GM21367 (cell line): ENCODE results near the gene POM121.
"Not testable (repeated sequence)": the region's sequence is repeated elsewhere in the genome, so short reads cannot be mapped to it uniquely, and the experiment has no call there.

Source experiments
- ATAC-seq: cut with Tn5 transposase; IDR thresholded peaks from one replicate; pipeline ENCODE4 v1.9.1; 2021; ENCODE audit not compliant: unreplicated experiment

Gene POM121

DNA sequence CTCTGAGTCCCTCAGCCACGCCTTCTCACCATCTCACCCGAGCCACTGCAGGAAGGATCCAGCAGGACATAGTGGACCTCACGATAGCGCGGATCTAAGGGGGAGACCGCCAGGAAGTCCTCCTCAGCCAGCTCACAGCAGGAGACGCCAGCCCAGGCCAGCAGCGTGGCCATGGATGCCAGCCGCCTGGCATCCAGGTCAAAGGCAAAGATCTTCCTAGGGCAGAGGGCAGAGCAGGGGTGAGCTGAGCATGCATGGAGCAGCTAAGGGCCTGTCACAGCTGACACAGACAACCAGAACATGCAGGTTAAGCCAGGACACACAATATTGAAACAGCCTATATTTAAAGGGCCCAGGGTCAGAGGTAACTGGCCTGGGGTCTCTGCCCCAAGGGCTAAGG lies 24.4 kb downstream of the POM121 start:
- not testable (repeated sequence) for ATAC-seq

DNA sequence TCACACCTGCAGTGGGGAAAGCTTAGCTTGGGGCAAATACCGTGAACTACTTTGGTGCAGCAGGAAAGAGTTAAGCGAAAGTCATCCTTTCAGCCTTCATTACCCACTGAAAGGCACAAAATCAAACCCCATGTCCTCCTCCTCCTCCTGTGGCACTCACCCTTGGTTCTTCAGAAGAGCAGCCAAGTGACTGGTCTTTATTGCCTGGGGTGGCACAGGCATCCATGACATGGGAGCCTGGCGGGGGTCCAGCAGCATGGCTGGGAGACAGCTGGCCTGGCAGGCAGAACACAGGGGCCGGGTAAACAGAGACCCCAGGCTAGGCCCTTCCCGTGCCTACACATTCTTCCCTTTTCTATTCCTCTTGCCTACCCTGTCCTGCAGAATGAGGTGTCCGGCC lies 24.8 kb downstream of the POM121 start:
- not testable (repeated sequence) for ATAC-seq

DNA sequence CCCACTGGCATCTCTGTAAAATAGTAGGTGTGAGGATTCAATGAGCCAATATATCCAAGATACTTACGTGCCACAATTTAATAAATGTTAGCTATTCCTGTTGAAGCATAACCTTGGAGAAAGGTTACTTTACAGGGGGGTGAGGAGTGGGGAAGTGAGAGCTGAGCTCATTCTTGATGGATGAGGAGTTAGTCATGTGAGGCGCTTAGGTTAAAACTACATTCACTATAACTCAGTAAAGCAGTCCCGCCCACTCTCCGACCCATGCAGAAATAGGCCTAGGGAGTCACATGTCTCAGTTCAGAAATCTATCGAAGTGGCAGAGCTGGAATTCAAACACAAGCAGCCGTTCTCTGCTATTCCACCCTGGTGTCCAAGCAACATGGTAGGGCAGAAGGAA lies 25.5 kb downstream of the POM121 start:
- ATAC-seq: not testable (repeated sequence)

DNA sequence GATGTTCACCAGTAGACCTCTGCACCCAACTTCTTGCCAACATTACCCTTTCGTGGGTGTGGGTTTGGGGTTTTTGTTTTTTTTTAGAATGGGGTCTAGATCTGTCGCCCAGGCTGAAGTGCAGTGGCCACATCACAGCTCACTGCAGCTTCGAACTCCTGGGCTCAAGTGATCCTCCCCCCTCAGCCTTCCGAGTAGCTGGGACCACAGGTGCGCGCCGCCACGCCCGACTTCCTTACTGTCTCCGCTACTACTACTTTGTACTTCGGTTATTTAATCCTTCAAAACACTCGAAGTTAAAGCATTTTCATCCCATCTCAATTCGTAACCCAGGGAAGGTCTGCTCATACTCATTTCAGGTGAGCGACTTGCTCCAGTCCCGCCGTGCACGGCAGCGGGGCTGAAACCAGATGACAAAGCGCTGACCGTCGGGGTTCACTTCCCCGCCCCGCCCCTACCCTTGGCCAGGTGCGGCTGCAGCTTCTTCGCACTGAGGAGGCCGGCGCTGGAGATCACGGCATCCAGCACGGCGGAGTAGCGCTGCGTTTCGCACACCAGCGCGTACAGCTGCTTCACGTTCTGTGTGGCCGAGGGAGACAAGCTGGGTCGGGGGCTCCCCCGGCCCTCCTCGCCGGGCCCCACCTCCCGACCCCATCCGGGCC lies 29.1 kb downstream of the POM121 start:
- ATAC-seq: peak; percentile 47

DNA sequence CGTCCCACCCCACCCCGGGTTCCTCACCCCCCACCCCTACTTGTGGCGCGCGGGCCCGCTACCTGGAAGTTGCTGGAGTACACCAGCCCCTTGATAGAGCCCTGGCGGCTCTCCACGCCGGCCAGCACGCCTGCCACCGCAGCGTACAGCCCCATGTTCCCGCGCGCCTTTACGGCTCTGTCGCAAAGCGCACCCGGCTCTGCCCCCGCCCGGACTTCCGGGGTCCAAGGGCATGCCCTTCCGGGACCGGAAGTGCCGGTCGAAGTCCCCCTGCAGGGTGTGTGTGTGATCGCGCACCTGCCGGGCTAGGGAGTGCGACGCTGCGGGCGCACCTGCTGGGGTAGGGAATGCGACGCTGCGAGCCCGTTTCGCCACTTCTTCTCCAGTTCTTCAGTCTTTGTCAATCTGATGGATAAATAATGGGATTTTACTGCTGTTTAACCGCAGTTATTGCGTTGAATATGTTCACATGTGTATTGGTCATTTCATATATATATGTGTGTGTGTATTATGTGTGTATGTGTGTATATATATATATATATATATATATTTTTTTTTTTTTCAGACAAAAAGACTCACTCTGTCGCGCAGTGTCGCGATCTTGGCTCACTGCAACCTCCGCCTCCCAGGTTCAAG lies 29.8 kb downstream of the POM121 start:
- peak; percentile 75 for ATAC-seq

DNA sequence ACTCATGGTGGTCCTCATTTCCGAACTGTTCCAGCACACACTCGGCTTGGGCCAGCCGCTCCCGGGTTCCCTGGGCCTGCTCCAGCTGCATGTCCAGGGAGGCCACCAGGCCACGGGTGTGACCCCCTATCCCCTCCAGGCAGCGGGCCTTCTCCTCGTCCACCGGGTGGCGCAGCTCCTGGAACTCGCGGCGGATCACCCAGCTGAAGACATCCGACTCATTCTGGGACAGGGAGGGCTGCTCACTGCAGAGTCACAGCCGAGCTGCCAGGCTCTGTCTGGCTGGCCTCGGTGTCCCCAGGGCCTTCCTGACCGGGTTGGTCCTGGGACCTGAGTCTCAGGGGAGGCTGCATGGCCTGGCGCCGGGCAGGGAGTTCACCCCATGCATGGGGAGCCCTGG lies 35.1 kb downstream of the POM121 start:
- ATAC-seq: not testable (repeated sequence)

DNA sequence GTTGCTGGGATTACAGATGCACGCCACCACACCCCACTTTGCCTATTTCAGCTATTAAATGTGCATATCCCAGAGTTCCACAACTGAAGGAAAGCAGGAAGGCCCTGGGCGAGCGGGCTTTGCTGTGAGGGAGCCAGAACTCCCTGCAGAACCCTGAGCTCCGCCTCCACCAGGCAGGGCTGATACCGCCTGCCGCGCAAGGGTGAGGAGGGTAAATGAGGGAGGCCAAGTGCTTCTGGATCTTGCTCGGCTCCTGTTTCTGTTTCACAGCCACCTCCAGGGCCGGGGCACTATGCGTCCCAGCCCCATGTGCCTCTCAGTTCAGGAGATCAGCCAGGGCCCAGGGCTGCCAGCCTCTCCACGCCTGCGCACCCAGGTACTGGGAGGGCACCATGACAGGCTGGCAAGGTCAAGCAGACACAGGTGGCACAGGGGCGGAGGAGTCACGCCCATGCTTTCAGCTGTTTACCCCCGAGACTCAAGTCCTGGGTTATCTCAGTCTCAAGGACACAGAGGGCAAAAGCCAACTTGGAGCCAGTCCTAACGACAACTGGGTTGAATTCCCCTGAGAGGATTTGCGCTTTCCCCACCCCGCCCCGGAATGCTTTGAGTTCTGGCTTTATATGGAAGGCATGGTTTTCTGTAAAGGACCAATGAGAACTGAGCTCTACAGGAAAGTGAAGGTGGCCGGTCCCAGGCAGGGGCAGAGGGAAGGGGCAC lies 35.9 kb downstream of the POM121 start:
- not testable (repeated sequence) for ATAC-seq

DNA sequence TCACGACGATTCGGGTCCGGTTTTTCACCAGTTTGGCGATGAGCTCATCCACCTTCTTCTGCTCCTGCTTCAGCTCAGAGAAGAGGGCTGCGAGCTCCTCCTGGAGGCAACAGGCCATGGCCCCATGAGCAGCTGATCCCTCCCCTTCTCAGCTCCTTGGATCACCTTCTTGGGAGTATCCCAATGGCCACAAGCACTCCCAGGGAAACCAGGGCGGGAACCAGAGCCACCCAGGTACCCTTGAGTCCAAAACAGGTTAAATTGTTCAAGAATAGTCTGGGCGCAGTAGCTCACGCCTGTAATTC lies 36.4 kb downstream of the POM121 start:
- ATAC-seq: not testable (repeated sequence)

DNA sequence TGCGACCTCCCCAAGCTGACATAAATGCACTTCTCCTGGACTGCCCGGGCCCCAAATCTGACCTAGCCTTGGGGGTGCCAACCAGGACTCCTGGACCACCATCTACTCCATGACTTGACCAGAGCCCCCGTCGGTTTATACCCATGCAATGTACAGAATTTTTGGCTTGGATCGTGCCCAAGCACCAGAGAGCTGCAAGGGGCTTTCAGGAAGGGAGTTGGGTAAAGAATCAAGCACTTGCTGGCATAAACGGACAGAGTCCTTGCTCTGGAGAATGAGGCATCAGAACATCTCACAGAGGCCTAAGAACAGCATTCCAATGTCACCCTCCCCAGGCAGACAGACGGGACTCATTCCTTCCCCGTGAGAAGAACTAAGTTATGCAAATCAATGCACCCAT lies 38.2 kb downstream of the POM121 start:
- not testable (repeated sequence) for ATAC-seq

DNA sequence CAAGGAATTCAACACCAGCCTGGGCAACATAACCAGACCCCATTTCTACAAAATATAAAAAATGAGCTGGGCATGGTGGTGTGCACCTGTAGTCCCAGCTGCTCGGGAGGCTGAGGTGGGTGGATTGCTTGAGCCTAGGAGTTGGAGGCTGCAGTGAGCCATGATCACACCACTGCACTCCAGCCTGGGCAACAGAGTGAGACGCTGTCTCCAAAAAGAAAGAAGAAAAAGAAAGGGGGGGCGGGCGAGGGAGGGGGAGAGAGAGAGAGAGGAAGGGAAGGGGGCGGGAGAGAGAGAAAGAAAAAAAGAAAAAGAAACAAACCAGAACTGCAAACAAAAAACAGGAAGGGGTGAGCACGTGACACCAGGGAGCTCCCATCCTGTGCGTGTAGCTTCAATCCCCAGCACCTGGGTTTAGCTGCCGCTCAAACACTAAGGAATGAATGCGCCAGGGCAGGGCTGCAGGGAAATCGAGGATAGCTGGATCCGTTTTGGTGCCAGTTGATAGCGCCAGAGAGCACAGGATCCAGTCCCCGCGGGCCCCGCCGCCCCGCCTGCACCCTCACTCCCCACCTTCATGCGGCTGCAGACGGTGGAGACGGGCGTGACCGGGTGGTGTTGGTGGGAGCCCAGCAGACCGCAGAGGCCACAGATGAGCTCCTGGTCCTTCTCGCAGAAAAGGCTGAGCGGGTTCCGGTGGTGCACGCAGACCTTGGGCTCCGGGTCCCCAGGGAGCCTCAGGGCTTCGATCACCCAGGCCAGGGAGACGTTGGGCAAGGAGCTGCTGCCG lies 40.5 kb downstream of the POM121 start:
- not testable (repeated sequence) for ATAC-seq

DNA sequence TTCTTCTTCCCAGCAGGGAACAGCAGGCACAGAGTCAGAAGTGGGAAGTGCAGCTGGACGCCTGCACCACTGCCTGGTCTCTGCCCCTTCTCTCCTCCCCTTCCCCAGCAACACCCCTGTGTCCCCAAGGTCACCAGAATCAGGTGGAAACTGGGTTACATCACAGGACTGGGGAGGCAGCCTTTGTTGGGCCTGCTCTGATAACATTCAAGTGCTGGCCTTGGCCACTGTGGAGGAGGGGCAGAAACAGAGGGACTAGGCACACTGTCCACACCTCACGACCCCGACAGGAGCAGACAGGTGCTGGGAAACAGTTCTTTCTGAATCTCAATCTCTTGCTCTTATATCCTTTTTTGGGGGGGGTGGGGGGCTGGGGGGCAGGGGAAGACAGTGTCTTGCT lies 42.0 kb downstream of the POM121 start:
- not testable (repeated sequence) for ATAC-seq

DNA sequence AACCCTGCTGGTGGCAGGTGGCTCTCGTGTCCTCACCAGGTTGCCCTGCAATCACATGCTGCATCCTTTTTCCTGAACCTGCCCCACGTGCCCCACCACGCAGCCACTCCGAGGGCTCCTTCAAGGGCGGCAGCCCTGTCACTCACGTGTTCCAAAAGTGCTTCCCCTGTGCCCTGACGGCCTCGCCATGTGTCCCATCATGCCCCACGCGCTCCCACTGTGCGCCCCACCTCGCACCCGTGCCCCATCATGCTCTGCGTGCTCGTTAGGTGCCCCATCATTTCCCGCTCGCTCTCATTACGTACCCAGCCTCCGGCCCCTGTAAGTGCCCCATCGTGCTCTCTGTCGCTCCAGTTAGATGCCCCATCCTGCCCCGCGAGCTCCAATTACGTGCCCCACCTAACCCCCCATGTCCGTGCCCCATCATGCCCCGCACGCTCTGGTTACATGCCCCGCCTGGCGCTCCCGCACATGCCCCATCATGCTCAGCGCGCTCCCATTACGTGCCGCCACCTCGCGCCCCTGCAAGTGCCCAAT lies 44.2 kb downstream of the POM121 start, which contains the start of gene TRIM74:
Gene TRIM74, minus strand, starts transcription at position 487 of the 537 bp plus-strand sequence. CDS start 3,309 bp downstream, outside the sequence.
- ATAC-seq: not testable (repeated sequence)

DNA sequence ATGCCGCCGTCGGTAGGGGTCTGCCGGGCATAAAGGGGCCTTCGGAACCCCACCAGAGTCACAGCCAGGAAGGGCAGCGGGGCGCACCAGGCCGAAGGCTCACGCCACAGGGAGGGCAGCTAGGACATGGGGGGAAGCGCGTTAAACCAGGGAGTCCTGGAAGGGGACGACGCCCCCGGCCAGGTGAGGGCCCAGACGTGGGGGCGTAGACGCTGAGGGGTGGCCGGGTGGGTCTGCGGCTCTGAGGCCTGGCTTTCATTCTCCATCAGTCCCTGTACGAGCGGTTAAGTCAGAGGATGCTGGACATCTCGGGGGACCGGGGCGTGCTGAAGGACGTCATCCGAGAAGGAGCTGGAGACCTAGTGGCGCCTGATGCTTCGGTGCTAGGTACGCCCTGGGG lies 44.8 kb downstream of the POM121 start:
- ATAC-seq: not testable (repeated sequence)

DNA sequence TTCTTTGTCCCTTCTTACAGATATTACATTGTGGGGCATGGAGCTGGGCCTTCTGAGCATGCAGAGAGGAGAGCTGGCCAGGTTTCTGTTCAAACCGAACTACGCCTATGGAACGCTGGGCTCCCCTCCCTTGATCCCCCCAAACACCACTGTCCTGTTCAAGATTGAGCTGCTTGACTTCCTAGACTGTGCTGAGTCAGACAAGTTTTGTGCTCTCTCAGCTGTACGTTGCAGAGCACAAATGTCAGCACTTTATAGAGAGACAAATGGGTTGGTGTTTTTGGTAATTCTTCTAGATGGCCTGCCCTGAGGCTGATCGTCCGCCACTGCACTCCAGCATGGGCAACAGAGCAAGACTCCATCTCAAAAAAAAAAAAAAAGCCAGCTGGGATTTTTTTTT lies 46.6 kb downstream of the POM121 start:
- ATAC-seq: not testable (repeated sequence)

DNA sequence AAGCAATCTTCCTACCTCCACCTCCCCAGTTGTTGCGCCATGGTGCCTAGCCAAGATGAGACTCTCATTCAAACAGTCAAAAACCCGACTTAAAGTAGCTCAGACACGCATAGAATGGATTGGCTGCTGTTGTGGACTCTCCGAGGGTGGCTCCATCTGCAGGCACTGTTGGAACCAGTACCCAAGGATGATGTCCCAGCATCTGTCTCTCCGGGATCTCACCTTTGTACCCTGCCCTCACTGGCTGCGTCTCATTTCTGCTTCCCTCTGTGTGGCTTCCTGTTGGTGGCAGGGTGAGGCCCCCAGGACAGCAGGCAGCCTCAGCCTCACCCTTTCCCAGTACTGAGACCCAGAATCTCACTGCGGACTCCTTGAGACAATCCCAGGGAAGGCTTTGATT lies 49.9 kb downstream of the POM121 start:
- ATAC-seq: not testable (repeated sequence)

DNA sequence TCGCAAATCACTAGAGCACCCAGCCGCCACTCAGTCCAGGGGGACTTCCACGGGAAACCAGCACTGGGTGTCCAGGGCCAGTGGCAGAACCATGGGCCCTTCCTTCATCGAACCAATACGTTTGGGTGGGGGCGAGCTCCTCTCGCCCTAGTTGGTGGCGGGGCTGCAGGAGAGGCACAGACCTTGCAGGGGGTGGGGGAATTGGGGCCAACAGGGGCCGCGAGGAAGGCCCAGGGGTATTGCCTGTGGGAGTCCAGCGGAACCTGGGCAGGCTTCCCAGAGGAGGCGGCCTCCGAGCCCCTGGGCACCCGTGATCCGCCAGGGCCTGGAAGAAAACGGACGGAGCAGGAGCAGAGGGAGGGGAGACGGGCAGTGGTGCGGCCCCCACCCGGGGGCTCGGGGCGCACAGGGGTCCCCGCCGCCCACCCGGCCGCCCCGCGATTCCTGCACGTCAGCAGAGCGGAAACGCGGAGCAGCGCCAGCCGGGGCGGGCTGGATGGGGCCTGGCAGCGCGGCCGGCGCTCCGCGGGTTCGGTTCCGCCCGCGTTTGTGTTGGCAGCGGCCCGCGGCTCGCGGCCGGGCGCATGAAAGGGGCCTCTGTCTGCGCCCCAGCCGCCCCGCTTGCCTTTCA lies 50.9 kb downstream of the POM121 start:
- not testable (repeated sequence) for ATAC-seq

DNA sequence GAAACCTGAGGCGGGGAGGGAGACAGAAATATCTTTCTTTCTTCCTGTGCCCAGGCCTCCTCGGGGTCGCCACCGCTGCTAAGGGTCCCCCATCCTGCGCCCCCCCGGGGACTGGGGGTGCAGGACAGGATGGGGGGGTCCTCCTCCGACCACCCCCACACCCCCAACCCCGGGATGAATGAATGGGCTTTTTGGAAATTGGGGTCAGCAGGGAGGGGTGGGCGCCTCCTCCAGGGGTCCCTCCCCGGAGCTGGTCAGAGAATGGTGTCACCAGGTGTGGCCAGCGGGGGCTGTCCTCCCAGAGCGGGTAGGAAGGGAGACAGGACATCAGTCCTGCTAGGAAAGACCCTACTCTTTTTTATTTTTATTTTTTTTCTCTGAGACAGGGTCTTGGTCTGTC lies 51.5 kb downstream of the POM121 start:
- not testable (repeated sequence) for ATAC-seq

DNA sequence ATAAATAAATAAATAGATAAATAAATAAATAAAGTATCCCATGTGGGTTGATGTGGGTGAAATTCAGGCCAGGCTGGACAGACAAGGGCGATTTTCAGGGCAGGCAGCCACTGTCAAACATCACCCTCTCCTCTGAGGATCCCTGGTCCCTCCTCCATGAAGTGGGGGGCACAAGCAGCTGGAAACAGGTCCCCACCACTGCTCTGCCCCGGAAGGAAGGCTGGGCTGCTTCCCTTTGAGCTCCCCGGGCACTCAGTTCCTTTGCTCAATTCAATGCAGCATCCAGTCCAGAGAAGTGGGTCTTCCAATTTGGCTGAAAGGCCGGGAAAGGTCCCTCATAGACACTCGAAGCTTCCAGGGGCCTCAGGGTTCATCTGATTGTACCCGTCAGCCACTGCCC lies 55.5 kb downstream of the POM121 start:
- ATAC-seq: not testable (repeated sequence)

DNA sequence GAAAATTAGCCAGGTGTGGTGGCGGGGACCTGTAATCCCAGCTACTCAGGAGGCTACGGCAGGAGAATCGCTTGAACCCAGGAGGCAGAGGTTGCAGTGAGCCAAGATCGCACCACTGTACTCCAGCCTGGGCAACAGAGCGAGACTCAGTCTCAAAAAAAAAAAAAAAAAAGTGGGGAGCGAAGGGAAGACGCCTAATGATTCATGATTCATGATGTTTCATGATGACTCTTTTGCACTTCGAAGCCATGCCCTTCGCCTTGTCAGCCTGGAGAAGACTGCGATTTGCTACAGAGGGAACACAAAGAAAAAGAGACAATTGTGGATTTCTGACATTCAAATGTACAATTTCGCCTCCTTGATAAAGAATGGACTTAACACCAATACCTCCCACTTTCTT lies 57.2 kb downstream of the POM121 start:
- not testable (repeated sequence) for ATAC-seq

DNA sequence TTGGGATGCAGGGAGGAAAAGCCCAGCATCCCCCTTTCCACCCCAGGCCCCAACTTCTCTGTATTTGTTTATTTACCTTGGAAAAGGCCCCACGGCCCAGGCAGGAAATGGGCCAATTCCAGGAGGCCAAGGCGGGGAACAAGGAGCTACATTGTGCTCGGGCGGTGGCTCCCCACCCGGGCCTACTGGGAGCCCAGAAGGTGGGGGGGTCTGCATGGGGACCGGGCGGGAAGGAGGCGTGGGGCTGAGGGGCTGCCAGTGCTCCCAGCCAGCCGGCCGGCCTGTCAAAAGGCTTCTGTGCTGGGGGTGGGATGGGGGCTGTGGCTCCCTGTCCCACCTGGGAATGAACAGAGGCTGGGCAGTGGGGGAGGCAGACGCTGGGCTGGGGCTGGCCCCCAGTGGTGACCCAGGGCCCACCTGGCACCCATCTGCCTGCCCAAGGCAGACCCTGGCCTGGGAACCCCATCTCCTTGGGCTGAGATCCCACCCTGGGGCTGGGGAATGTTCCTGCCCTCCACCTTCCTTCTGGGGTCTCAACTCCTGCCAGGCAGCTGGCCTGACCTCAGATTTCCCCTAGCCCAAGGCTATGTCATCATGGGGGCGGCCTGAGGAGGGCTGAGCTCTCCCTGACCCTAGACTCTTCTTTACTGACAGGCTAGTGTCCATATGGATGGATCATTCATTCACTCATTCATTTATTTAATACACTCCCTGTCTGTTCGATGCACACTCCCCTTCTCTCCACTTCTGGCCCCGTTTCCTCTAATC lies 65.4 kb downstream of the POM121 start:
- not testable (repeated sequence) for ATAC-seq
